IMR-90 (cell line): ENCODE measurements around the gene OBP2A. TPM values are rescaled to one million over a fixed set of nuclear protein-coding genes. Genes with fewer than 3 reads are reported as not detected.

Experiments
- ATAC-seq: fragments of 200-7000 bp; cut with Tn5 transposase; 2 replicates; pipeline ENCODE4 v1.9.1; 2020; ENCODE audit warnings: low read depth, mild to moderate bottlenecking, moderate library complexity
- BruUV-seq: library from RNA; stranded (reverse); fragments of 400-500 nt; replicated peaks from 2 replicates; lab custom pipeline; 2021; lab: Mats Ljungman, UMichigan
- CTCF ChIA-PET: fragments of 300-600 bp; formaldehyde crosslinking; extraction: SDS; loops from one replicate; lab custom pipeline; 2021; ENCODE audit warnings: antibody characterized with exemption; lab: Yijun Ruan, JAX
- POLR2A ChIA-PET: fragments of 300-600 bp; sonication (Branson Sonifier 250); formaldehyde crosslinking; loops from one replicate; lab custom pipeline; 2022; ENCODE audit warnings: antibody characterized with exemption; ENCODE audit not compliant: unreplicated experiment; lab: Charles Lee
- DNase-seq: peaks from one replicate; pipeline ENCODE4 v3.0.0; 2013
- H2AFZ ChIP-seq: replicated peaks from 2 replicates; pipeline ENCODE3; 2013; ENCODE audit warnings: low read length, mild to moderate bottlenecking; ENCODE audit not compliant: poor library complexity
- H2AK5ac ChIP-seq: 2 replicates; pipeline ENCODE4 v1.6.1; 2013; ENCODE audit warnings: low read depth, low read length, inconsistent platforms
- H2AK9ac ChIP-seq: replicated peaks from 2 replicates; pipeline ENCODE3; 2013; ENCODE audit warnings: mild to moderate bottlenecking, low read depth, low read length, moderate library complexity; ENCODE audit not compliant: poor library complexity
- H2BK120ac ChIP-seq: 2 replicates; pipeline ENCODE4 v1.6.1; 2013; ENCODE audit warnings: low read depth, low read length, inconsistent platforms
- H2BK15ac ChIP-seq: 3 replicates; pipeline ENCODE4 v1.6.1; 2013; ENCODE audit warnings: low read depth, low read length, inconsistent platforms
- H2BK20ac ChIP-seq: 2 replicates; pipeline ENCODE4 v1.6.1; 2013; ENCODE audit warnings: low read depth, mild to moderate bottlenecking, inconsistent platforms, low read length, moderate library complexity
- H2BK5ac ChIP-seq: 2 replicates; pipeline ENCODE4 v1.6.1; 2013; ENCODE audit warnings: mild to moderate bottlenecking, low read depth, low read length, inconsistent platforms; ENCODE audit not compliant: poor library complexity, severe bottlenecking
- H3K14ac ChIP-seq: replicated peaks from 2 replicates; pipeline ENCODE4 v1.6.1; 2013; ENCODE audit warnings: low read depth, low read length, inconsistent platforms
- H3K18ac ChIP-seq: 2 replicates; pipeline ENCODE4 v1.6.1; 2013; ENCODE audit warnings: low read depth, low read length, control low read depth
- H3K23ac ChIP-seq: 2 replicates; pipeline ENCODE4 v1.6.1; 2013; ENCODE audit warnings: low read depth, low read length, inconsistent platforms
- H3K27ac ChIP-seq: 2 replicates; pipeline ENCODE4 v1.5.1; 2013; ENCODE audit warnings: mild to moderate bottlenecking, control low read depth, low read length; ENCODE audit not compliant: insufficient read depth
- H3K27me3 ChIP-seq: 2 replicates; pipeline ENCODE4 v1.6.1; 2013; ENCODE audit warnings: low read length; ENCODE audit not compliant: control insufficient read depth, insufficient read depth
- H3K36me3 ChIP-seq: 2 replicates; pipeline ENCODE4 v1.6.1; 2013; ENCODE audit warnings: low read length, mixed read lengths; ENCODE audit not compliant: control insufficient read depth, insufficient read depth
- H3K4ac ChIP-seq: 2 replicates; pipeline ENCODE4 v1.6.1; 2013; ENCODE audit warnings: low read depth, low read length, inconsistent platforms
- H3K4me1 ChIP-seq: 2 replicates; pipeline ENCODE4 v1.6.1; 2013; ENCODE audit warnings: low read length, mixed read lengths; ENCODE audit not compliant: control insufficient read depth, insufficient read depth
- H3K4me2 ChIP-seq: 2 replicates; pipeline ENCODE4 v1.6.1; 2013; ENCODE audit warnings: low read depth, mild to moderate bottlenecking, control low read depth, low read length, moderate library complexity
- H3K4me3 ChIP-seq: 2 replicates; pipeline ENCODE4 v1.5.1; 2013; ENCODE audit warnings: low read depth, mild to moderate bottlenecking, control low read depth, low read length, moderate library complexity; ENCODE audit not compliant: insufficient read depth
- H3K56ac ChIP-seq: 2 replicates; pipeline ENCODE4 v1.6.1; 2013; ENCODE audit warnings: low read length, inconsistent platforms; ENCODE audit not compliant: insufficient read depth; ENCODE audit errors: extremely low read depth
- H3K79me1 ChIP-seq, 2 experiments: 2 replicates each; pipeline ENCODE4 v1.6.1; 2013; ENCODE audit warnings: low read length in 2 of 2, inconsistent platforms in 1 of 2, low read depth in 1 of 2
- H3K9ac ChIP-seq: 2 replicates; pipeline ENCODE4 v1.6.1; 2013; ENCODE audit warnings: low read depth, low read length, control low read depth
- H3K9me1 ChIP-seq: 2 replicates; pipeline ENCODE4 v1.6.1; 2013; ENCODE audit warnings: low read length, inconsistent platforms; ENCODE audit not compliant: insufficient read depth
- H3K9me3 ChIP-seq: 2 replicates; pipeline ENCODE4 v1.6.1; 2013; ENCODE audit warnings: low read length; ENCODE audit not compliant: control insufficient read depth, insufficient read depth
- H4K20me1 ChIP-seq: 2 replicates; pipeline ENCODE4 v1.6.1; 2013; ENCODE audit warnings: low read length, inconsistent platforms; ENCODE audit not compliant: insufficient read depth
- H4K5ac ChIP-seq: 2 replicates; pipeline ENCODE4 v1.6.1; 2013; ENCODE audit warnings: mild to moderate bottlenecking, low read depth, low read length, control low read depth
- H4K8ac ChIP-seq, 2 experiments: 2 replicates each; pipeline ENCODE4 v1.6.1; 2013; ENCODE audit warnings: low read depth in 2 of 2, low read length in 2 of 2, control low read depth in 1 of 2, inconsistent platforms in 1 of 2
- H4K91ac ChIP-seq: 2 replicates; pipeline ENCODE4 v1.6.1; 2013; ENCODE audit warnings: low read depth, low read length, inconsistent platforms; ENCODE audit not compliant: insufficient read depth
- BHLHE40 ChIP-seq: fragments of 150-350 bp; IDR thresholded peaks from 2 replicates; pipeline ENCODE4 v1.6.1; 2016; ENCODE audit warnings: mild to moderate bottlenecking, low read depth, low read length
- CEBPB ChIP-seq: IDR thresholded peaks from 2 replicates; pipeline ENCODE4 v1.6.1; 2012; ENCODE audit warnings: low read depth, low read length, improper control_type of control experiment
- CHD1 ChIP-seq: IDR thresholded peaks from 2 replicates; pipeline ENCODE4 v1.6.1; 2012; ENCODE audit warnings: low read depth, low read length, improper control_type of control experiment
- MAFK ChIP-seq: IDR thresholded peaks from 2 replicates; pipeline ENCODE4 v1.6.1; 2012; ENCODE audit warnings: low read depth, low read length, improper control_type of control experiment
- MXI1 ChIP-seq: IDR thresholded peaks from 2 replicates; pipeline ENCODE4 v1.6.1; 2012; ENCODE audit warnings: low read depth, mild to moderate bottlenecking, low read length, moderate library complexity, borderline replicate concordance
- NFE2L2 ChIP-seq: fragments of 150-350 bp; IDR thresholded peaks from 2 replicates; pipeline ENCODE4 v1.6.1; 2016; ENCODE audit warnings: low read depth, mild to moderate bottlenecking, low read length
- RAD21 ChIP-seq: IDR thresholded peaks from 2 replicates; pipeline ENCODE4 v1.6.1; 2012; ENCODE audit warnings: low read length, improper control_type of control experiment
- RCOR1 ChIP-seq: IDR thresholded peaks from 2 replicates; pipeline ENCODE4 v1.6.1; 2012; ENCODE audit warnings: mild to moderate bottlenecking, low read length, improper control_type of control experiment; ENCODE audit not compliant: insufficient replicate concordance
- RFX5 ChIP-seq: IDR thresholded peaks from 2 replicates; pipeline ENCODE4 v1.8.0; 2012; ENCODE audit warnings: low read depth, mild to moderate bottlenecking, low read length, moderate library complexity
- WGBS, 2 experiments: methylation state at CpG; one replicate each; pipeline versions ENCODE4 v1.1.5 to v1.1.7; 2013; ENCODE audit warnings: missing lambda C conversion rate in 2 of 2; ENCODE audit not compliant: insufficient read length in 1 of 2; ENCODE audit errors: extremely low coverage in 2 of 2; 5-methylcytosine and 5-hydroxymethylcytosine counted together
- dilution Hi-C: fragments of 300-500 bp; cut with HindIII; formaldehyde crosslinking; loops from one replicate; pipeline ENCODE4 v1.14.3; 2018; ENCODE audit warnings: low sequenced_read_pairs; ENCODE audit not compliant: unreplicated experiment
- in situ Hi-C: fragments of 300-500 bp; cut with MboI; formaldehyde crosslinking; loops from 3 replicates; pipeline ENCODE4 v1.14.3; 2019; ENCODE audit warnings: low sequenced_read_pairs, inconsistent platforms, mixed read lengths
- intact Hi-C: fragments of 100-400 bp; cut with micrococcal nuclease; formaldehyde crosslinking; loops from 2 replicates; pipeline ENCODE4 v1.10.0; 2022
- polyA plus RNA-seq, 3 experiments: library from polyadenylated mRNA; depleted of rRNA; stranded (reverse); fragments of >200 nt; gene quantifications; 2 replicates each; pipeline ENCODE4 v1.2.3, GENCODE V29; 2012; ENCODE audit warnings: low replicate concordance in 1 of 3
- total RNA-seq: library from RNA; depleted of rRNA; stranded (reverse); fragments of >200 nt; gene quantifications from 2 replicates; pipeline ENCODE4 v1.2.3, GENCODE V29; 2012
- TF ChIP-seq, protein P1 (sequence below): conservative IDR thresholded peaks from 2 replicates; pipeline ENCODE4 v1.5.1; 2012; ENCODE audit warnings: mild to moderate bottlenecking, low read depth, low read length, improper control_type of control experiment

Gene OBP2A
- total and polyA plus RNA-seq, 2 of the 4 experiments (the other 2 are of a cell fraction), result not detected

DNA sequence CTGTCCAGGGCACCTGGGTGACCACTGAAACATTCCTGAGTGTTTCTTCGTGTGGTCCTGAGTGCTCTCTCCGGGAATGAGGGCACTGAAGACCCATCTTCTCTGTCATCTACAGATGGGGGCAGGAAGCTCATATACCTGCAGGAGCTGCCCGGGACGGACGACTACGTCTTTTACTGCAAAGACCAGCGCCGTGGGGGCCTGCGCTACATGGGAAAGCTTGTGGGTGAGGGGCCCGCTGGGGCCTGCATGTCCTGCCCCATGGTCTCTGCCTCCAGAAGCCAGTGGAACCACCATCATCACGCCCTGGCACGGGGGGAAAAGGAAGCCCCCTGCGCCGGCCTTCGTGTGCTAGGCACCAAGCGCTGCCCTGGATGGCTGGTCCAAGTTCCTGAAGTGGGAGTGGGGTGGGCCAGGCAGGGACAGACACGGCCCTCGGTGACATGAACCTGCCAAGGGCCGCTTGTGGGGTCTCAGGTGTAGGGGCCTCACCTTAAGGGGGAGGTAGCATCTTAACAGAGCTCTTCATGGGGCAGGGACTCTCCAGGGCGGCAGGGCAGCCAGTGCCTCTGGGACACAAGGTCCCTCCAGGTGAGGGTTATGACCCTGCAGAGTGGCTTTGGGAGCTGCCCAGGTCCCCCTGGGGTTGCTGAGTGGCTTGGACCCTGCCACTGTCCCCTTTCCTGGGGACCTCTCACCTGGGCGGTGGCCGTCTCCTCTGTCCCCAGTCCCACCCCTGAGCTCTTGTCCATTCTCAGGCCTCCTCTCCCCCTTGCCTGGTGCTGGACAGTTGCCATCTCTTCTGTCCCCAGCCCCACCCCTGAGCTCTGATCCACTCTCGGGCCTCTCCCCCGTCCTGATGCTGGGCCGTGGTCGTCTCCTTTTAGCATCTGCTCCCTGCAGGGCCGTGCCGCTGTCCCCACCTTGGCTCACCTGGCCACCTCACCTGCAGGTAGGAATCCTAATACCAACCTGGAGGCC lies 2.1 kb downstream of the OBP2A start:
- Histone ChIP-seq H3K9me1 (no peaks in the 10 kb centered on the region), H3K14ac (no peak overlapping the region), H3K9me3 (no peaks in the 10 kb centered on the region), H4K8ac (no peak overlapping the region), H3K23ac (no peak overlapping the region), H4K91ac (no peak overlapping the region), H2BK5ac (no peak overlapping the region), H2BK15ac (no peak overlapping the region), H3K9ac (no peak overlapping the region), H3K4me2 (no peak overlapping the region), H3K18ac (no peak overlapping the region), H3K4me3 (no peak overlapping the region), H3K36me3 (no peaks in the 10 kb centered on the region), H2AK5ac (no peak overlapping the region), H3K79me1 (no peaks in the 10 kb centered on the region), H2BK20ac (no peak overlapping the region), H3K56ac (no peak overlapping the region), H4K20me1 (no peaks in the 10 kb centered on the region), H2BK120ac (no peak overlapping the region), H3K27ac (no peak overlapping the region), H2AK9ac (no peak overlapping the region), H2AFZ (no peak overlapping the region), H3K27me3 (no peaks in the 10 kb centered on the region), H3K4me1 (no peaks in the 10 kb centered on the region), H4K5ac (no peak overlapping the region), H3K4ac (no peak overlapping the region)
- no TSS peak for BruUV-seq
- 82% methylated on average over 7 of the region's 28 CpGs; no CpG with 5 or more reads in 1 of the 2 experiments for WGBS, 2 experiments
- intact Hi-C loops (no loop called here), dilution Hi-C loops (no loop called here), in situ Hi-C loops (no loop called here)
- ChIA-PET POLR2A (interaction anchor here (0.6 kb wide), 1 partner anchor 22 kb away, joined by 4 read pairs; no protein-coding TSS in a partner anchor), CTCF (no interaction called here)
- ATAC-seq, result no peak
- no peak for DNase-seq
- TF ChIP-seq MAFK (no peak), CEBPB (no peak), MXI1 (no peak), RCOR1 (no peak), BHLHE40 (no peak), NFE2L2 (no peak), RAD21 (no peak), CHD1 (no peak), RFX5 (no peak)
- TF ChIP-seq, protein P1, sequence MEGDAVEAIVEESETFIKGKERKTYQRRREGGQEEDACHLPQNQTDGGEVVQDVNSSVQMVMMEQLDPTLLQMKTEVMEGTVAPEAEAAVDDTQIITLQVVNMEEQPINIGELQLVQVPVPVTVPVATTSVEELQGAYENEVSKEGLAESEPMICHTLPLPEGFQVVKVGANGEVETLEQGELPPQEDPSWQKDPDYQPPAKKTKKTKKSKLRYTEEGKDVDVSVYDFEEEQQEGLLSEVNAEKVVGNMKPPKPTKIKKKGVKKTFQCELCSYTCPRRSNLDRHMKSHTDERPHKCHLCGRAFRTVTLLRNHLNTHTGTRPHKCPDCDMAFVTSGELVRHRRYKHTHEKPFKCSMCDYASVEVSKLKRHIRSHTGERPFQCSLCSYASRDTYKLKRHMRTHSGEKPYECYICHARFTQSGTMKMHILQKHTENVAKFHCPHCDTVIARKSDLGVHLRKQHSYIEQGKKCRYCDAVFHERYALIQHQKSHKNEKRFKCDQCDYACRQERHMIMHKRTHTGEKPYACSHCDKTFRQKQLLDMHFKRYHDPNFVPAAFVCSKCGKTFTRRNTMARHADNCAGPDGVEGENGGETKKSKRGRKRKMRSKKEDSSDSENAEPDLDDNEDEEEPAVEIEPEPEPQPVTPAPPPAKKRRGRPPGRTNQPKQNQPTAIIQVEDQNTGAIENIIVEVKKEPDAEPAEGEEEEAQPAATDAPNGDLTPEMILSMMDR, result no peak
